Measurements from ENCODE around the gene LLGL1.

- TF ChIP-seq EZH2 (IDR thresholded peaks at IDR 0.05; ENCODE audit: borderline replicate concordance, insufficient read depth, low read length, poor library complexity, severe bottlenecking): no peak
- TF ChIP-seq SMC3 (conservative IDR thresholded peaks at IDR 0.05; ENCODE audit: poor library complexity): no peak
Observed at GRCh38 chr17:18225642-18226283, 328 bp downstream of the LLGL1 start.

Data from neural cell (in vitro differentiated cells).